GM21360 (cell line): ENCODE measurements around the gene CAMK1D.
"Not testable (repeated sequence)": the region's sequence is repeated elsewhere in the genome, so short reads cannot be mapped to it uniquely, and the experiment has no call there.

Experiments
- ATAC-seq: cut with Tn5 transposase; IDR thresholded peaks from one replicate; pipeline ENCODE4 v1.9.1; 2021; ENCODE audit warnings: mild to moderate bottlenecking, moderate library complexity; ENCODE audit not compliant: unreplicated experiment

CAMK1D gene

GRCh38 chr10:12710157-12710556, 360.8 kb downstream of the CAMK1D start:
- no peak for ATAC-seq

GRCh38 chr10:12710594-12711349, 361.4 kb downstream of the CAMK1D start:
- ATAC-seq: peak; percentile 82

GRCh38 chr10:12711350-12711708, 362.0 kb downstream of the CAMK1D start:
- no peak for ATAC-seq

- no peak for ATAC-seq
Measured at GRCh38 chr10:12712293-12712983, 363.1 kb downstream of the CAMK1D start.

- not testable (repeated sequence) for ATAC-seq
Measured at GRCh38 chr10:12712984-12713316, 363.6 kb downstream of the CAMK1D start.

- no peak for ATAC-seq
Measured at GRCh38 chr10:12716042-12716441, 366.7 kb downstream of the CAMK1D start.

GRCh38 chr10:12717981-12718707, 368.8 kb downstream of the CAMK1D start:
- ATAC-seq: no peak

- no peak for ATAC-seq
Measured at GRCh38 chr10:12719365-12719764, 370.0 kb downstream of the CAMK1D start.

GRCh38 chr10:12720217-12720981, 371.1 kb downstream of the CAMK1D start:
- ATAC-seq: no peak

- ATAC-seq: no peak
Measured at GRCh38 chr10:12721334-12721733, 372.0 kb downstream of the CAMK1D start.

GRCh38 chr10:12723220-12723619, 373.9 kb downstream of the CAMK1D start:
- no peak for ATAC-seq

- ATAC-seq: no peak
Measured at GRCh38 chr10:12724807-12725579, 375.6 kb downstream of the CAMK1D start.

- ATAC-seq: not testable (repeated sequence)
Measured at GRCh38 chr10:12725580-12725888, 376.2 kb downstream of the CAMK1D start.

- ATAC-seq: no peak
Measured at GRCh38 chr10:12726971-12727831, 377.9 kb downstream of the CAMK1D start.

- ATAC-seq: no peak
Measured at GRCh38 chr10:12727832-12728215, 378.5 kb downstream of the CAMK1D start.

- ATAC-seq: no peak
Measured at GRCh38 chr10:12728494-12728893, 379.1 kb downstream of the CAMK1D start.

- no peak for ATAC-seq
Measured at GRCh38 chr10:12729885-12730284, 380.5 kb downstream of the CAMK1D start.

- no peak for ATAC-seq
Measured at GRCh38 chr10:12730809-12731519, 381.6 kb downstream of the CAMK1D start.

- no peak for ATAC-seq
Measured at GRCh38 chr10:12733271-12733670, 383.9 kb downstream of the CAMK1D start.
